Daoy (cell line): ENCODE data around the gene CEACAM1. TPM values are rescaled to one million over a fixed set of nuclear protein-coding genes. Genes with fewer than 3 reads are reported as not detected.
A peak's percentile ranks its signal among the peaks of the same experiment; 100 is the strongest.
"Not testable (repeated sequence)": the region's sequence is repeated elsewhere in the genome, so short reads cannot be mapped to it uniquely, and the experiment has no call there.

Experiments used
- DNase-seq: peaks from one replicate; pipeline ENCODE4 v3.0.0-alpha.2; 2015; ENCODE audit warnings: low read depth
- total RNA-seq: library from RNA; depleted of rRNA; stranded (reverse); fragments of >200 nt; shearing (Covaris generic); gene quantifications from 2 replicates; pipeline ENCODE4 v1.2.3, GENCODE V29; 2014

CEACAM1 gene
- total RNA-seq, 1 experiment from 2014 or later, result 0.17 TPM

- no peak for DNase-seq
Measured at GRCh38 chr19:42512130-42512636, 16.1 kb downstream of the CEACAM1 start.

GRCh38 chr19:42511340-42511739 is 16.9 kb downstream of the CEACAM1 start:
- no peak for DNase-seq

DNA sequence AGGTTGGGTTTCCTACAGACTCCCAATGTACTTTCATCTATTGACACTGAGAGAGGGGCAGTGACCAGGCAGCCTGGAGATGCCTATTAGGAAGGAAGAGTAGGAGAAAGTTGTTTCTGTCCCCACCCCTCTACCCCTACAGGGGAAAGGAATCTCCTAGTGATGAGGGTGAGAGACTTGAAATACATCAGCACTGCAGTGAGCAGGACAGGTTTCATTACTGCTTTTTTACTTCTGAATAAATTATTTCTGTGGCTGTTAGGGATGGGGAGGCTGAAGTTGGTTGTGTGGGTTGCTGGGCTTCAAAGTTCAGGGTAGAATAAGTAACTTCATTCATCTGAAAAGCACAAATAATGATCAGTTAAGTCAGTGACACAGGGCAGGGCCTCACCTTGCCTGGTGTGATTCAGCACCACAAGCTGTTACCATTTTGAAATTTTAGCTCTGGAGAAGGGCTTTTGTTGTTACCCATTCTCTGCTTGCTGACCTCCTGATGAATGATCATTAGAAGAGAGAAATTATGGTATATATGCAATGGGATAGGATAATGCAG is 19.3 kb downstream of the CEACAM1 start:
- DNase-seq, result no peak

DNA sequence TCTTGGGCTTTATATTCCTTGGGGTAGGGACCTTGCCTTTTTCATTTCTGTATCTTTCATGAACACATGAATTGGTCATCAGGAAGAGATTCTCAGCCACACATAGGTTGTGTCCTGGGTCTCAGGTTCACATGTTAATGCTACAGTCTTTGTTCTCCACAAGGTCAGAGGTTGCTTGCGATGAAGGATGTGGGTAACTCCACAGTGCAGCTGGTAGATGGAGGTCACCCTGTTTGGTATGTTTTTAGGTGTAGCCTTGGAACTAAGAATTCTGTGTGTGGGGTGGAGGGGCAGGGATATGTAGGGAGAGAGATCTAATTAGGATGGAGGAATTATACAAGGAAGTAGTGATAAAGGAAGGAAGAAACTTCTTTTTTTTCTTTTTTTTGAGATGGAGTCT is 23.2 kb downstream of the CEACAM1 start:
- no peak for DNase-seq

DNA sequence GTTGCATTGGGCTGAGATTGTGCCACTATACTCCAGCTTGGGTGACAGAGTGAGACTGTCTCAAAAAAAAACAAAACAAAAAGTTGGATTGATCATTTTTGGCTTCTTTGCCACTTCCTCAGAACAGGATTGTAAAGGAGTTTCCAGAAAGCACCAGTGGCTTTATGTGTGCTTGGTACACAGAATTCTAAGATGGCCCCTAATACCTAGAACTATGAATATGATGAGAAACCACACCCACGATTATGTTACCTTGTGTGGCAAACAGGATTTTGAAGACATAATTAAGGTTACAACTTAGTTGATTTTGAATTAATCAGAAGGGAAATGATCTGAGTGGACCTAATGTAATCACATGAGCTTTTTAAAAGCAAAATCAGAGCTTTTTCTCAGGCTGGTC is 26.5 kb downstream of the CEACAM1 start:
- no peak for DNase-seq

GRCh38 chr19:42501243-42501642 is 27.0 kb downstream of the CEACAM1 start:
- DNase-seq, result not testable (repeated sequence)

DNA sequence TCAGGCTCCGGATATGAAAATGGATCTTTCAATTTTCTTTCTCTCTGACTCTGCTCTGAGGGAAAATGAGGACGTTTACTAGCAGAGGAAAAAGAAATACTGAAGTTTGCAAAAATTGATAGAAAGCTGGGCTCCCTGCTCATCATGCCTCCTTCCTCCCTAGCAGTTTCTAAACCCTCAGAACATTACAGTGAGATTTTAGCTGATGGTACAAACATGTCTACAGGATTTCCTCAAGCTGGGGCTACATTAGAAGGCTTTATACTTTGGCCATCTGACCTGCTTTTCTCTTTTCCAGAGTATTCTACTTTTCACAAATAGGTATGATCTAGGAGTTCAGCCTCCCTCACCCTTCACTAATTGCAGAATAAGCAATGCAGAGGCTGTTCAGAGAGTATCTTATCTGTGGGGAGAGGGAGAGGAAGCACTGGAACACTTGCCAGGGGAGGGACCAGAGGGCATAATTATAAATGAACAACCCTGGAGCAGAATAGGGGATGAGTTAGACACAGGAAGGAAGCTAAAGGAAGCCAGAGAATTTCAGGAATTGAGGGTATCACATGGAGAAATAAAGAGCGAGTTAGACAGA is 30.0 kb downstream of the CEACAM1 start:
- DNase-seq, result no peak

GRCh38 chr19:42497492-42498168 is 30.7 kb downstream of the CEACAM1 start:
- no peak for DNase-seq

DNA sequence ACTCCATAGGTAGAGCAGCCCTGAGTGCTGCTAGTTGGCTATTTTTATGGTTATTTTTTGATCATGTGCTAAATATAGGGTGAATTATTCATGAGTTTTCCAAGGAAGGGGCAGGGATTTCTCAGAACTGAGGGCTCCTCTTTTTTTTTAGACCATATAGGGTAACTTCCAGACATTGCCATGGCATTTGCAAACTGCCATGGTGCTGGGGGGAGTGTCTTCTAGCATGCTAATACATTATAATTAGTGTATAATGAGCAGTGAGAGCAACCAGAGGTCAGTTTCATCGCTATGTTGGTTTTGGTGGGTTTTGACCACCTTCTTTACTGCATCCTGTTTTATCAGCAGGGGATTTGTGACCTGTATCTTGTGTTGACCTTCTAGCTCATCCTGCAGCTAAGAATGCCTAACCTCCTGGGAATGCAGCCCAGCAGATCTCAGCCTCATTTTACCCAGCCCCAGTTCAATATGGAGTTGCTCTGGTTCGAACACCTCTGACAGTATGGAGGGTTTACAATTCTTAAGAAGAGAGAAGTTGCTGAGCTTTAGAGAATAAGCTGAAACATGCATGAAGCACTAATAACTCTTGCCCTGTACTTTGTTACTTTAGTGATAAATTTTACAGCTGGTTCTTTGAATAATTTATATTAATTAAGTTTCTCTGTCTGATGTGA is 31.7 kb downstream of the CEACAM1 start:
- no peak for DNase-seq

GRCh38 chr19:42495663-42496062 is 32.6 kb downstream of the CEACAM1 start:
- DNase-seq, result no peak

GRCh38 chr19:42494321-42494720 is 34.0 kb downstream of the CEACAM1 start:
- DNase-seq, result no peak

DNA sequence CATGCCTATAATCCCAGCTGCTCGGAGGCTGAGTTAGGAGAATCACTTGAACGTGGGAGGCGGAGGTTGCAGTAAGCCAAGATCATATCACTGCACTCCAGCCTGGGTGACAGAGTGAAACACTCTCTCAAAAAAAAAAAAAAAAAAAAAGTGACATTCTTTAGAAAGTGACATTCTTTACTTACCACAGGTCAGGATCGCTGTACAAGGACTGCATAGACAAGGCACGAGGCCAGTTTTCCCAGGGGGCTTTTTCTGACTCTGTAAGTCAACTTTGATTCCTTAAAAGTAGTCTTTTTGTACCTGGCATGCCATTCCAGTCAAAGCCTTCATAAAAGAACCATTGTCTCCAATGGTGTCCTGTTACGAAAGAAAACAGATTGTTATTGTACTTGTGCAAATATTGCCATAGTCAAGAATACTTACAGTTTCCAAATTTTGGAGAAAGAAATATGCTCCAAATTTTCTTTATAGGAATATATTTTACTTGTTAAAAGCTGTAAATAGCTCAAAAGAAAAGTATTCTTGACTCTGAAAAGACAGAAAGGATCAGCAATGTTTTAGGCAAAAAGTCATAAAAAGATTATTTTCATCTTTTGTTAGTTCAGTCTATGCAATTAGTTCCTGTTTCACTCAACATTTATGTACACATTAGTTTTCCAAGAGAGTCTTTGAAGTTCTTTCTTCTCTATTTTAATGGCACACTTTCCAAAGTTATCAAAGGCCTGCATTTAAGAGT is 39.3 kb downstream of the CEACAM1 start:
- DNase-seq, result no peak

GRCh38 chr19:42487798-42488178 is 40.5 kb downstream of the CEACAM1 start:
- DNase-seq, result no peak

GRCh38 chr19:42487032-42487797 is 41.1 kb downstream of the CEACAM1 start:
- no peak for DNase-seq

DNA sequence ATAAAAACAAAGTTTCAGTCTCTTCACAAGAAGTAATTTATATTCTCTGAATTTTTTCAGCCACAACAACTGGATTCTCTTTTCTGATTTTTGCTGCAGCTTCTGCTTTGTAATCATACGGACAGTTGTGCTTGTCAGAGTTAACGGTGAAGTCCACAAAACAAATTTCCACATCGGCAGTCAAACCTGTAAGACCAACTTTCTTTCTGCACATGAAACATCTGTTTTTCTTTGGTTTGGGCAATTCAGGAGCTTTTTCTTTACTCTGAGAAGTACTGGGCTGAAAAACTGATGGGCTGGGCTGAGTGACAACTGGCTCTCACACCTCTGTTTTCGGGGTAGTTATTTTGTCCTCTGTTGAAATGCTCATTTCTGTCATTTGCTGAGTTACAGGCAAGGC is 43.2 kb downstream of the CEACAM1 start:
- DNase-seq, result not testable (repeated sequence)

DNA sequence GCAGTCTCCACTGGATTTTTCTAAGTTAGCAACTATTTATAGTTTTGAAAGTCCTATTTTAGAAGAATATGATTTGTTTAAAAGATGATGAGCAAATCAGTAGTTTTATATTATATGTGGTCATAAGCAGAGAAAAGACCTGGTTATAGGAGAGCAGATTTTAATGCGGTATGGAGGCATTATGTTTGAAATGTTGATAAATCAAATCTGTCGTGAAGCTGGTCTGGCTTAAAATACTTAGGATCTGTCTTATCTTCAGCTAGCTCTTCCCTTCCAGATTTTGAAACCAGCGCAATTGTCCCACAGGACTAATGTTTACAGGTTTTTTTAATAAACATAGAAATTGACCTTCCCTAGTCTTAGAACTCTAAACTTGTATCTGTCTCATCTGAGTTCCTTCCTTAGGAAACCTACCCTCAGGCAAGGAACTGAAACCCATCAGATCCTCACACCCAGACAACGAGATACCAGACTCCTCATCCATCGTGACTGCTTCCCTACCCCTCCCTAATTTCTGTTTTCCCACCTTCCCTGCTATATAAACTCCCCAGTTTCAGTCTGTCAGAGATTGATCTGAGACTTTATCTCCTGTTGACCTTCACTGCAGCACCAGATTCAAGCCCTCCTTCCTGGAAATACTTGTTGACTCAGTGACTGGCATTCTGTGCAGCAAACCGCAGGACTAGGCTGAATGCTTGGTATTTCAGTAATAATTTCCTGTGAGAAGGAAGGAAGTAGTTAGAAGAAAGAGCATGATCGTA is 47.8 kb downstream of the CEACAM1 start:
- peak; percentile 41 for DNase-seq

DNA sequence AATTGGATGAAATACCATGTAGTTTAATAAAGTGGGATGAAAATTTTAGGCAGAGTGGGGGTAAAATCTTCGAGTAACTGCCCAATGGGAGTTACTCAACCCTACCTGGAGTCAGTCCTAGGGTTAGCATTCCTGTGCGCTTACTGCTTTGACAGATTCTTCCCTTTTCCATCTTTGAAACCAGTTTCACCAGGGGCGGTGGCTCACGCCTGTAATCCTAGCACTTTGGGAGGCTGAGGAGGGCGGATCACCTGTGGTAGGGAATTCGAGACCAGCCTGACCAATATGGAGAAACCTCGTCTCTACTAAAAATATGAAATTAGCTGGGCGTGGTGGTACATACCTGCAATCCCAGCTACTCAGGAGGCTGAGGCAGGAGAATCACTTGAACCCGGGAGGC is 48.5 kb downstream of the CEACAM1 start:
- DNase-seq, result no peak

GRCh38 chr19:42478765-42479311 is 49.4 kb downstream of the CEACAM1 start:
- no peak for DNase-seq

GRCh38 chr19:42477933-42478332 is 50.3 kb downstream of the CEACAM1 start:
- DNase-seq, result no peak

DNA sequence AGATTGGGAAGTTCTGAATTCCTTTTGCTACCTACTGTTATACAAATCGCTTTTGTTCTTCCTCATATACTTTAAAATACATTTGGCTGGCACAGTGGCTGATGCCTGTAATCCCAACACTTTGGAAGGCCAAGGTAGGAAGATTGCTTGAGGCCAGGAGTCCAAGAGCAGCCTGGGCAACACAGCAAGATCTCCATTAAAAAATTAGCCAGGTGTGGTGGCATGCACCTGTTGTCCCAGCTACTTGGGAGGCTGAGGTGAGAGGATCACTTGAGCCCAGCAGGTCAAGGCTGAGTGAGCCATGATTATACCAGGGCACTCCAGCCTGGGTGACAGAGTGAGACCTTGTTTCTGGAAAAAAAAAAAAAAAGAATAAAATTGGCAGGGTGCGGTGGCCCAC is 51.2 kb downstream of the CEACAM1 start:
- no peak for DNase-seq
